Loucy (cell line): ENCODE data around the gene RAD51B.

Experiments used
- H2AFZ ChIP-seq: fragments of 200-600 bp; sonication (generic); 2 replicates; pipeline ENCODE4 v1.6.0; 2016; ENCODE audit warnings: antibody characterized with exemption, mild to moderate bottlenecking, low read length, moderate library complexity
- H3F3A ChIP-seq: fragments of 200-600 bp; 2 replicates; pipeline ENCODE4 v1.6.0; 2016; ENCODE audit warnings: antibody characterized with exemption, low read depth, mild to moderate bottlenecking
- H3K27me3 ChIP-seq: fragments of 200-600 bp; sonication (generic); 2 replicates; pipeline ENCODE4 v1.6.1; 2014; ENCODE audit warnings: low read length, mild to moderate bottlenecking; ENCODE audit not compliant: insufficient read depth, poor library complexity, severe bottlenecking
- H3K36me3 ChIP-seq: fragments of 200-600 bp; sonication (generic); 2 replicates; pipeline ENCODE4 v1.6.1; 2016; ENCODE audit warnings: low read length; ENCODE audit not compliant: insufficient read depth
- H3K4me1 ChIP-seq: fragments of 200-600 bp; sonication (generic); 2 replicates; pipeline ENCODE4 v1.5.1; 2014; ENCODE audit warnings: low read length, mild to moderate bottlenecking; ENCODE audit not compliant: insufficient read depth, poor library complexity, severe bottlenecking
- H3K4me2 ChIP-seq: fragments of 200-600 bp; sonication (generic); 2 replicates; pipeline ENCODE4 v1.6.0; 2014; ENCODE audit warnings: antibody characterized with exemption, low read length, low read depth, mild to moderate bottlenecking; ENCODE audit not compliant: poor library complexity, severe bottlenecking
- H3K4me3 ChIP-seq: fragments of 200-600 bp; sonication (generic); 2 replicates; pipeline ENCODE4 v1.5.1; 2014; ENCODE audit warnings: low read length, mild to moderate bottlenecking, mixed read lengths; ENCODE audit not compliant: poor library complexity, severe bottlenecking
- H3K79me2 ChIP-seq: fragments of 200-600 bp; sonication (generic); 2 replicates; pipeline ENCODE4 v1.6.1; 2014; ENCODE audit warnings: low read length; ENCODE audit not compliant: insufficient read depth
- H3K9ac ChIP-seq: fragments of 200-600 bp; sonication (generic); 2 replicates; pipeline ENCODE4 v1.6.0; 2014; ENCODE audit warnings: mild to moderate bottlenecking, low read depth, low read length, moderate library complexity; ENCODE audit not compliant: poor library complexity, severe bottlenecking
- H3K9me2 ChIP-seq: fragments of 200-600 bp; sonication (generic); replicated peaks from 2 replicates; pipeline ENCODE4 v1.6.1; 2016; ENCODE audit warnings: low read depth, low read length, mixed read lengths
- H3K9me3 ChIP-seq: fragments of 200-600 bp; sonication (generic); 2 replicates; pipeline ENCODE4 v1.6.1; 2014; ENCODE audit warnings: mild to moderate bottlenecking, antibody characterized with exemption, low read length, low read depth; ENCODE audit not compliant: insufficient read depth
- H4K20me1 ChIP-seq: fragments of 200-600 bp; sonication (generic); 2 replicates; pipeline ENCODE4 v1.6.0; 2014; ENCODE audit warnings: antibody characterized with exemption, low read length, mild to moderate bottlenecking; ENCODE audit not compliant: insufficient read depth, poor library complexity, severe bottlenecking
- CTCF ChIP-seq: fragments of 200-600 bp; sonication (generic); conservative IDR thresholded peaks from 2 replicates; pipeline ENCODE4 v1.5.1; 2014; ENCODE audit warnings: mild to moderate bottlenecking, antibody characterized with exemption, low read length
- EZH2phosphoT487 ChIP-seq: fragments of 200-600 bp; IDR thresholded peaks from 2 replicates; pipeline ENCODE4 v1.6.1; 2018; ENCODE audit warnings: antibody characterized with exemption, mild to moderate bottlenecking, moderate library complexity, borderline replicate concordance

RAD51B gene

GRCh38 chr14:68663385-68664076, 844.0 kb downstream of the RAD51B start:
- no peaks in the 10 kb centered on the region for H3F3A ChIP-seq
- H3K27me3 ChIP-seq = no peaks in the 10 kb centered on the region
- no peaks in the 10 kb centered on the region for H4K20me1 ChIP-seq
- no peaks in the 10 kb centered on the region for H3K79me2 ChIP-seq
- no peak overlapping the region for H3K9ac ChIP-seq
- H3K36me3 ChIP-seq = no peaks in the 10 kb centered on the region
- H3K9me3 ChIP-seq = no peaks in the 10 kb centered on the region
- peaks cover 6% of the 10 kb centered on the region for H3K4me1 ChIP-seq
- H3K4me3 ChIP-seq = no peak overlapping the region
- H2AFZ ChIP-seq = no peak overlapping the region
- H3K9me2 ChIP-seq = no peaks in the 10 kb centered on the region
- TF ChIP-seq EZH2phosphoT487 = no peak
- TF ChIP-seq CTCF = no peak
- H3K4me2 ChIP-seq = no peak overlapping the region

- H3K4me2 ChIP-seq = no peak overlapping the region
- H3F3A ChIP-seq = no peaks in the 10 kb centered on the region
- no peaks in the 10 kb centered on the region for H3K9me3 ChIP-seq
- H3K4me3 ChIP-seq = no peak overlapping the region
- no peaks in the 10 kb centered on the region for H3K27me3 ChIP-seq
- H3K9ac ChIP-seq = no peak overlapping the region
- H3K4me1 ChIP-seq = peaks cover 6% of the 10 kb centered on the region
- H3K36me3 ChIP-seq = no peaks in the 10 kb centered on the region
- H3K79me2 ChIP-seq = no peaks in the 10 kb centered on the region
- TF ChIP-seq EZH2phosphoT487 (no peak), CTCF (no peak)
- no peaks in the 10 kb centered on the region for H4K20me1 ChIP-seq
- H3K9me2 ChIP-seq = no peaks in the 10 kb centered on the region
- no peak overlapping the region for H2AFZ ChIP-seq
These were observed 844.7 kb downstream of the RAD51B start for GRCh38 chr14:68664225-68664681.

- Histone ChIP-seq H3F3A (no peaks in the 10 kb centered on the region), H3K4me3 (no peak overlapping the region), H3K79me2 (no peaks in the 10 kb centered on the region), H3K4me2 (no peak overlapping the region), H3K4me1 (peaks cover 6% of the 10 kb centered on the region), H3K36me3 (no peaks in the 10 kb centered on the region), H3K9me2 (no peaks in the 10 kb centered on the region), H3K9me3 (no peaks in the 10 kb centered on the region), H4K20me1 (no peaks in the 10 kb centered on the region), H3K9ac (no peak overlapping the region), H3K27me3 (no peaks in the 10 kb centered on the region), H2AFZ (no peak overlapping the region)
- TF ChIP-seq EZH2phosphoT487 (no peak), CTCF (no peak)
These were observed 845.6 kb downstream of the RAD51B start for GRCh38 chr14:68665131-68665530.
